IMR-90 (cell line): ENCODE measurements around the gene APBB1IP. TPM values are rescaled to one million over a fixed set of nuclear protein-coding genes. Genes with fewer than 3 reads are reported as not detected.

ENCODE experiments used
- ATAC-seq: fragments of 200-7000 bp; cut with Tn5 transposase; 2 replicates; pipeline ENCODE4 v1.9.1; 2020; ENCODE audit warnings: low read depth, mild to moderate bottlenecking, moderate library complexity
- BruUV-seq: library from RNA; stranded (reverse); fragments of 400-500 nt; replicated peaks from 2 replicates; lab custom pipeline; 2021; lab: Mats Ljungman, UMichigan
- CTCF ChIA-PET: fragments of 300-600 bp; formaldehyde crosslinking; extraction: SDS; loops from one replicate; lab custom pipeline; 2021; ENCODE audit warnings: antibody characterized with exemption; lab: Yijun Ruan, JAX
- POLR2A ChIA-PET: fragments of 300-600 bp; sonication (Branson Sonifier 250); formaldehyde crosslinking; loops from one replicate; lab custom pipeline; 2022; ENCODE audit warnings: antibody characterized with exemption; ENCODE audit not compliant: unreplicated experiment; lab: Charles Lee
- DNase-seq: peaks from one replicate; pipeline ENCODE4 v3.0.0; 2013
- H2AFZ ChIP-seq: replicated peaks from 2 replicates; pipeline ENCODE3; 2013; ENCODE audit warnings: low read length, mild to moderate bottlenecking; ENCODE audit not compliant: poor library complexity
- H2AK5ac ChIP-seq: 2 replicates; pipeline ENCODE4 v1.6.1; 2013; ENCODE audit warnings: low read depth, low read length, inconsistent platforms
- H2AK9ac ChIP-seq: replicated peaks from 2 replicates; pipeline ENCODE3; 2013; ENCODE audit warnings: mild to moderate bottlenecking, low read depth, low read length, moderate library complexity; ENCODE audit not compliant: poor library complexity
- H2BK120ac ChIP-seq: 2 replicates; pipeline ENCODE4 v1.6.1; 2013; ENCODE audit warnings: low read depth, low read length, inconsistent platforms
- H2BK15ac ChIP-seq: 3 replicates; pipeline ENCODE4 v1.6.1; 2013; ENCODE audit warnings: low read depth, low read length, inconsistent platforms
- H2BK20ac ChIP-seq: 2 replicates; pipeline ENCODE4 v1.6.1; 2013; ENCODE audit warnings: low read depth, mild to moderate bottlenecking, inconsistent platforms, low read length, moderate library complexity
- H2BK5ac ChIP-seq: 2 replicates; pipeline ENCODE4 v1.6.1; 2013; ENCODE audit warnings: mild to moderate bottlenecking, low read depth, low read length, inconsistent platforms; ENCODE audit not compliant: poor library complexity, severe bottlenecking
- H3K14ac ChIP-seq: replicated peaks from 2 replicates; pipeline ENCODE4 v1.6.1; 2013; ENCODE audit warnings: low read depth, low read length, inconsistent platforms
- H3K18ac ChIP-seq: 2 replicates; pipeline ENCODE4 v1.6.1; 2013; ENCODE audit warnings: low read depth, low read length, control low read depth
- H3K23ac ChIP-seq: 2 replicates; pipeline ENCODE4 v1.6.1; 2013; ENCODE audit warnings: low read depth, low read length, inconsistent platforms
- H3K27ac ChIP-seq: 2 replicates; pipeline ENCODE4 v1.5.1; 2013; ENCODE audit warnings: mild to moderate bottlenecking, control low read depth, low read length; ENCODE audit not compliant: insufficient read depth
- H3K27me3 ChIP-seq: 2 replicates; pipeline ENCODE4 v1.6.1; 2013; ENCODE audit warnings: low read length; ENCODE audit not compliant: control insufficient read depth, insufficient read depth
- H3K36me3 ChIP-seq: 2 replicates; pipeline ENCODE4 v1.6.1; 2013; ENCODE audit warnings: low read length, mixed read lengths; ENCODE audit not compliant: control insufficient read depth, insufficient read depth
- H3K4ac ChIP-seq: 2 replicates; pipeline ENCODE4 v1.6.1; 2013; ENCODE audit warnings: low read depth, low read length, inconsistent platforms
- H3K4me1 ChIP-seq: 2 replicates; pipeline ENCODE4 v1.6.1; 2013; ENCODE audit warnings: low read length, mixed read lengths; ENCODE audit not compliant: control insufficient read depth, insufficient read depth
- H3K4me2 ChIP-seq: 2 replicates; pipeline ENCODE4 v1.6.1; 2013; ENCODE audit warnings: low read depth, mild to moderate bottlenecking, control low read depth, low read length, moderate library complexity
- H3K4me3 ChIP-seq: 2 replicates; pipeline ENCODE4 v1.5.1; 2013; ENCODE audit warnings: low read depth, mild to moderate bottlenecking, control low read depth, low read length, moderate library complexity; ENCODE audit not compliant: insufficient read depth
- H3K56ac ChIP-seq: 2 replicates; pipeline ENCODE4 v1.6.1; 2013; ENCODE audit warnings: low read length, inconsistent platforms; ENCODE audit not compliant: insufficient read depth; ENCODE audit errors: extremely low read depth
- H3K79me1 ChIP-seq, 2 experiments: 2 replicates each; pipeline ENCODE4 v1.6.1; 2013; ENCODE audit warnings: low read length in 2 of 2, inconsistent platforms in 1 of 2, low read depth in 1 of 2
- H3K9ac ChIP-seq: 2 replicates; pipeline ENCODE4 v1.6.1; 2013; ENCODE audit warnings: low read depth, low read length, control low read depth
- H3K9me1 ChIP-seq: 2 replicates; pipeline ENCODE4 v1.6.1; 2013; ENCODE audit warnings: low read length, inconsistent platforms; ENCODE audit not compliant: insufficient read depth
- H3K9me3 ChIP-seq: 2 replicates; pipeline ENCODE4 v1.6.1; 2013; ENCODE audit warnings: low read length; ENCODE audit not compliant: control insufficient read depth, insufficient read depth
- H4K20me1 ChIP-seq: 2 replicates; pipeline ENCODE4 v1.6.1; 2013; ENCODE audit warnings: low read length, inconsistent platforms; ENCODE audit not compliant: insufficient read depth
- H4K5ac ChIP-seq: 2 replicates; pipeline ENCODE4 v1.6.1; 2013; ENCODE audit warnings: mild to moderate bottlenecking, low read depth, low read length, control low read depth
- H4K8ac ChIP-seq, 2 experiments: 2 replicates each; pipeline ENCODE4 v1.6.1; 2013; ENCODE audit warnings: low read depth in 2 of 2, low read length in 2 of 2, control low read depth in 1 of 2, inconsistent platforms in 1 of 2
- H4K91ac ChIP-seq: 2 replicates; pipeline ENCODE4 v1.6.1; 2013; ENCODE audit warnings: low read depth, low read length, inconsistent platforms; ENCODE audit not compliant: insufficient read depth
- CEBPB ChIP-seq: IDR thresholded peaks from 2 replicates; pipeline ENCODE4 v1.6.1; 2012; ENCODE audit warnings: low read depth, low read length, improper control_type of control experiment
- CTCF ChIP-seq: conservative IDR thresholded peaks from 2 replicates; pipeline ENCODE4 v1.5.1; 2012; ENCODE audit warnings: mild to moderate bottlenecking, low read depth, low read length, improper control_type of control experiment
- ELK1 ChIP-seq: fragments of 150-350 bp; IDR thresholded peaks from 2 replicates; pipeline ENCODE4 v1.6.1; 2016; ENCODE audit warnings: low read depth, mild to moderate bottlenecking, low read length, moderate library complexity, borderline replicate concordance
- RAD21 ChIP-seq: IDR thresholded peaks from 2 replicates; pipeline ENCODE4 v1.6.1; 2012; ENCODE audit warnings: low read length, improper control_type of control experiment
- RFX5 ChIP-seq: IDR thresholded peaks from 2 replicates; pipeline ENCODE4 v1.8.0; 2012; ENCODE audit warnings: low read depth, mild to moderate bottlenecking, low read length, moderate library complexity
- SMC3 ChIP-seq: fragments of 150-350 bp; IDR thresholded peaks from 2 replicates; pipeline ENCODE4 v1.6.1; 2016; ENCODE audit warnings: low read depth, mild to moderate bottlenecking, antibody characterized with exemption, low read length, moderate library complexity
- USF2 ChIP-seq: fragments of 150-350 bp; IDR thresholded peaks from 2 replicates; pipeline ENCODE4 v1.6.1; 2017; ENCODE audit warnings: mild to moderate bottlenecking, antibody characterized with exemption, low read length, low read depth
- WGBS, 2 experiments: methylation state at CpG; one replicate each; pipeline versions ENCODE4 v1.1.5 to v1.1.7; 2013; ENCODE audit warnings: missing lambda C conversion rate in 2 of 2; ENCODE audit not compliant: insufficient read length in 1 of 2; ENCODE audit errors: extremely low coverage in 2 of 2; 5-methylcytosine and 5-hydroxymethylcytosine counted together
- dilution Hi-C: fragments of 300-500 bp; cut with HindIII; formaldehyde crosslinking; loops from one replicate; pipeline ENCODE4 v1.14.3; 2018; ENCODE audit warnings: low sequenced_read_pairs; ENCODE audit not compliant: unreplicated experiment
- in situ Hi-C: fragments of 300-500 bp; cut with MboI; formaldehyde crosslinking; loops from 3 replicates; pipeline ENCODE4 v1.14.3; 2019; ENCODE audit warnings: low sequenced_read_pairs, inconsistent platforms, mixed read lengths
- intact Hi-C: fragments of 100-400 bp; cut with micrococcal nuclease; formaldehyde crosslinking; loops from 2 replicates; pipeline ENCODE4 v1.10.0; 2022
- polyA plus RNA-seq, 3 experiments: library from polyadenylated mRNA; depleted of rRNA; stranded (reverse); fragments of >200 nt; gene quantifications; 2 replicates each; pipeline ENCODE4 v1.2.3, GENCODE V29; 2012; ENCODE audit warnings: low replicate concordance in 1 of 3
- total RNA-seq: library from RNA; depleted of rRNA; stranded (reverse); fragments of >200 nt; gene quantifications from 2 replicates; pipeline ENCODE4 v1.2.3, GENCODE V29; 2012

APBB1IP gene
- total and polyA plus RNA-seq, 2 of the 4 experiments (the other 2 are of a cell fraction): not detected

GRCh38 chr10:26485150-26485941 is 47.2 kb downstream of the APBB1IP start:
- CTCF ChIA-PET: no interaction called here
- ATAC-seq: no peak
- H3K27ac ChIP-seq: no peak overlapping the region

More at GRCh38 chr10:26485150-26485941, 47.2 kb downstream of the APBB1IP start:
- intact Hi-C loops: no loop called here
- in situ Hi-C loops: no loop called here
- Histone ChIP-seq H3K14ac (no peak overlapping the region), H4K5ac (no peak overlapping the region), H3K9me3 (peaks cover 12% of the 10 kb centered on the region), H2AK9ac (no peak overlapping the region), H2AFZ (no peak overlapping the region), H3K4me1 (no peaks in the 10 kb centered on the region), H3K36me3 (no peaks in the 10 kb centered on the region), H3K9ac (no peak overlapping the region), H3K56ac (no peak overlapping the region), H2BK15ac (no peak overlapping the region), H3K18ac (no peak overlapping the region), H4K8ac (no peak overlapping the region), H4K20me1 (no peaks in the 10 kb centered on the region), H2BK120ac (no peak overlapping the region), H4K91ac (no peak overlapping the region), H3K4me2 (no peak overlapping the region), H2BK20ac (no peak overlapping the region), H3K4ac (no peak overlapping the region), H3K4me3 (no peak overlapping the region), H3K79me1 (no peaks in the 10 kb centered on the region), H3K27me3 (no peaks in the 10 kb centered on the region), H3K9me1 (no peaks in the 10 kb centered on the region), H2BK5ac (no peak overlapping the region), H3K23ac (no peak overlapping the region), H2AK5ac (no peak overlapping the region)
- no peak for DNase-seq
- no CpG with 5 or more reads among the region's 5 CpGs for WGBS, 2 experiments
- TF ChIP-seq RAD21 (no peak), CEBPB (no peak), CTCF (no peak), SMC3 (no peak), ELK1 (no peak), USF2 (no peak), RFX5 (no peak)
- POLR2A ChIA-PET: no interaction called here
- no TSS peak for BruUV-seq
- dilution Hi-C loops: no loop called here
